ENCODE results near the gene PLCB4.

The PLCB4 gene

DNA sequence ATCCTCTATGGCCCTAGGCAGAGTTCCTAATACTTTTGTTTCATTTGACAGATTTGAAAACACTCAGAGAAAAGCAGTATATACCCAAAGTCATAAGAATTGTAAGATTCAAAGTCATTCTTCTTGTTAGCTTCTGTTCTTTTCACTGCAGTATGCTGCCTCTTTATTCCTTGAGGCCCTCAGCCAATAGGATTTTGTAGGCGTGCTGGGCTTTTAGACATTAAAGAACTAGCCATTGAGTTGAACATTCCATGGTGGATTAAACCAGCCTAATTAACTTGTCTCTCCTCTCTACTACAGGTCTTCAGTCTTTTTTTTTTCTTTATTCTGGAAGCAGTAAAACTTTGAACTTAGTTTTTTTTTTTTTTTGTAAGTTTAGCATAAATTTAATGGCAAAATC lies 186.3 kb downstream of the PLCB4 start:
- TF ChIP-seq, protein P1, sequence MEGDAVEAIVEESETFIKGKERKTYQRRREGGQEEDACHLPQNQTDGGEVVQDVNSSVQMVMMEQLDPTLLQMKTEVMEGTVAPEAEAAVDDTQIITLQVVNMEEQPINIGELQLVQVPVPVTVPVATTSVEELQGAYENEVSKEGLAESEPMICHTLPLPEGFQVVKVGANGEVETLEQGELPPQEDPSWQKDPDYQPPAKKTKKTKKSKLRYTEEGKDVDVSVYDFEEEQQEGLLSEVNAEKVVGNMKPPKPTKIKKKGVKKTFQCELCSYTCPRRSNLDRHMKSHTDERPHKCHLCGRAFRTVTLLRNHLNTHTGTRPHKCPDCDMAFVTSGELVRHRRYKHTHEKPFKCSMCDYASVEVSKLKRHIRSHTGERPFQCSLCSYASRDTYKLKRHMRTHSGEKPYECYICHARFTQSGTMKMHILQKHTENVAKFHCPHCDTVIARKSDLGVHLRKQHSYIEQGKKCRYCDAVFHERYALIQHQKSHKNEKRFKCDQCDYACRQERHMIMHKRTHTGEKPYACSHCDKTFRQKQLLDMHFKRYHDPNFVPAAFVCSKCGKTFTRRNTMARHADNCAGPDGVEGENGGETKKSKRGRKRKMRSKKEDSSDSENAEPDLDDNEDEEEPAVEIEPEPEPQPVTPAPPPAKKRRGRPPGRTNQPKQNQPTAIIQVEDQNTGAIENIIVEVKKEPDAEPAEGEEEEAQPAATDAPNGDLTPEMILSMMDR (conservative IDR thresholded peaks at IDR 0.05; ENCODE audit: low read length) = no peak
- no peak for TF ChIP-seq EZH2phosphoT487 (IDR thresholded peaks at IDR 0.05; ENCODE audit: borderline replicate concordance)
- Histone ChIP-seq H3K4me3 (ENCODE audit: low read length, poor library complexity, severe bottlenecking) (no peak overlapping the region), H3K9me2 (replicated peaks; ENCODE audit: low read depth, low read length) (no peaks in the 10 kb centered on the region), H2AFZ (ENCODE audit: low read length) (no peak overlapping the region), H3K4me2 (ENCODE audit: low read depth, low read length, poor library complexity, severe bottlenecking) (no peak overlapping the region), H3K27me3 (ENCODE audit: insufficient read depth, low read length, poor library complexity, severe bottlenecking) (no peaks in the 10 kb centered on the region), H3K79me2 (ENCODE audit: insufficient read depth, low read length) (no peaks in the 10 kb centered on the region), H4K20me1 (ENCODE audit: insufficient read depth, low read length, poor library complexity, severe bottlenecking) (no peaks in the 10 kb centered on the region), H3K36me3 (ENCODE audit: insufficient read depth, low read length) (no peaks in the 10 kb centered on the region), H3K9me3 (ENCODE audit: insufficient read depth, low read depth, low read length) (no peaks in the 10 kb centered on the region), H3K9ac (ENCODE audit: low read depth, low read length, poor library complexity, severe bottlenecking) (no peak overlapping the region), H3F3A (ENCODE audit: low read depth) (no peaks in the 10 kb centered on the region), H3K4me1 (ENCODE audit: insufficient read depth, low read length, poor library complexity, severe bottlenecking) (peaks cover 8% of the 10 kb centered on the region)

DNA sequence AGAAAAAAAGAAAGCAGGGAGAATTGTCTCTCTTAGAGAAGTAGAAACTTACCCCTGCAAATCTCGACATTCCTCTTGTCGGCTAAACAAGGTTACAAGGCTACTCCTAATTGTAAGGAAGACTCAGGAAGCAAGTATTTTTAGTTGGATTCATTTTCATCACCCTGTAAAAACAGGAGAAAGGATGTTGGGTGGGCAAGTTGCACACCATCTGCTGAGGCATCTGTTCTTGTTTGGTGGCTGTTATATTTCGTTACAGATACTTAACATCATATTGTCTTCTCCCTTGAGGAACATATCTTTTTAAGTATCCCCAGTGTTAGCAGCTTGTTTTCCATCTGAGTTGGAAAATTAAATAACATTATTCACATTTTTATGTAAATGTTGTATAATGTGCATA lies 187.5 kb downstream of the PLCB4 start:
- no peak overlapping the region for H3K4me2 ChIP-seq (ENCODE audit: low read depth, low read length, poor library complexity, severe bottlenecking)
- no peaks in the 10 kb centered on the region for H3K79me2 ChIP-seq (ENCODE audit: insufficient read depth, low read length)
- no peaks in the 10 kb centered on the region for H3K27me3 ChIP-seq (ENCODE audit: insufficient read depth, low read length, poor library complexity, severe bottlenecking)
- TF ChIP-seq, protein P1 (conservative IDR thresholded peaks at IDR 0.05; ENCODE audit: low read length) = no peak
- no peak for TF ChIP-seq EZH2phosphoT487 (IDR thresholded peaks at IDR 0.05; ENCODE audit: borderline replicate concordance)
- no peak overlapping the region for H3K4me3 ChIP-seq (ENCODE audit: low read length, poor library complexity, severe bottlenecking)
- H3K9me3 ChIP-seq (ENCODE audit: insufficient read depth, low read depth, low read length) = no peaks in the 10 kb centered on the region
- no peak overlapping the region for H2AFZ ChIP-seq (ENCODE audit: low read length)
- no peaks in the 10 kb centered on the region for H4K20me1 ChIP-seq (ENCODE audit: insufficient read depth, low read length, poor library complexity, severe bottlenecking)
- no peak overlapping the region for H3K9ac ChIP-seq (ENCODE audit: low read depth, low read length, poor library complexity, severe bottlenecking)
- H3K36me3 ChIP-seq (ENCODE audit: insufficient read depth, low read length) = no peaks in the 10 kb centered on the region
- H3K9me2 ChIP-seq (replicated peaks; ENCODE audit: low read depth, low read length) = no peaks in the 10 kb centered on the region
- peaks cover 8% of the 10 kb centered on the region for H3K4me1 ChIP-seq (ENCODE audit: insufficient read depth, low read length, poor library complexity, severe bottlenecking)
- no peaks in the 10 kb centered on the region for H3F3A ChIP-seq (ENCODE audit: low read depth)

DNA sequence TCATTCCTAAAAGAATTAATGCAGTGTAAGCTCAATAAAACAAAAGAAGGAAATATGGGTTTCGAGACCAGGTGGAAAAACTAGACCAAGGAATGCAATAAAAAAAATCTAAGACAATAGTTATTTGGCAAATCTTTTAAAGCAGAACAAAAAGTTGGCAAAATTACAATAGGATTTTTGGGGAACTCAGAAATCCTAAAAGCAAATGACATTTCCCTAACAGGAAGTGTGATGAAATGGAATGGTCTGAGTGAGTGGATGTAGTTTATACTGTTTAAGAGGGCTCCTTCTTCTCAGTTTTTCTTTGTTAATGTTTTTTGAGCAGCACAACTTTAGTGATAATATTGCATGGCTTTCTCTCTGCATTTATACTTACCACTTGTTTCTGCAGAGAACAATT lies 190.0 kb downstream of the PLCB4 start:
- Histone ChIP-seq H3K36me3 (ENCODE audit: insufficient read depth, low read length) (no peaks in the 10 kb centered on the region), H2AFZ (ENCODE audit: low read length) (no peak overlapping the region), H3F3A (ENCODE audit: low read depth) (no peaks in the 10 kb centered on the region), H3K27me3 (ENCODE audit: insufficient read depth, low read length, poor library complexity, severe bottlenecking) (no peaks in the 10 kb centered on the region), H4K20me1 (ENCODE audit: insufficient read depth, low read length, poor library complexity, severe bottlenecking) (no peaks in the 10 kb centered on the region), H3K9me3 (ENCODE audit: insufficient read depth, low read depth, low read length) (no peaks in the 10 kb centered on the region), H3K4me3 (ENCODE audit: low read length, poor library complexity, severe bottlenecking) (no peak overlapping the region), H3K79me2 (ENCODE audit: insufficient read depth, low read length) (no peaks in the 10 kb centered on the region), H3K9ac (ENCODE audit: low read depth, low read length, poor library complexity, severe bottlenecking) (no peak overlapping the region), H3K4me2 (ENCODE audit: low read depth, low read length, poor library complexity, severe bottlenecking) (no peak overlapping the region), H3K9me2 (replicated peaks; ENCODE audit: low read depth, low read length) (no peaks in the 10 kb centered on the region), H3K4me1 (ENCODE audit: insufficient read depth, low read length, poor library complexity, severe bottlenecking) (peaks cover 11% of the 10 kb centered on the region)
- TF ChIP-seq EZH2phosphoT487 (IDR thresholded peaks at IDR 0.05; ENCODE audit: borderline replicate concordance) = no peak
- TF ChIP-seq, protein P1 (conservative IDR thresholded peaks at IDR 0.05; ENCODE audit: low read length) = no peak
